GM21526 (cell line): ENCODE results near the gene CLK2.
"Not testable (repeated sequence)": the region's sequence is repeated elsewhere in the genome, so short reads cannot be mapped to it uniquely, and the experiment has no call there.

Source experiments
- ATAC-seq: cut with Tn5 transposase; IDR thresholded peaks from one replicate; pipeline ENCODE4 v1.9.1; 2021; ENCODE audit warnings: moderate library complexity; ENCODE audit not compliant: unreplicated experiment, low FRiP score

CLK2 gene

DNA sequence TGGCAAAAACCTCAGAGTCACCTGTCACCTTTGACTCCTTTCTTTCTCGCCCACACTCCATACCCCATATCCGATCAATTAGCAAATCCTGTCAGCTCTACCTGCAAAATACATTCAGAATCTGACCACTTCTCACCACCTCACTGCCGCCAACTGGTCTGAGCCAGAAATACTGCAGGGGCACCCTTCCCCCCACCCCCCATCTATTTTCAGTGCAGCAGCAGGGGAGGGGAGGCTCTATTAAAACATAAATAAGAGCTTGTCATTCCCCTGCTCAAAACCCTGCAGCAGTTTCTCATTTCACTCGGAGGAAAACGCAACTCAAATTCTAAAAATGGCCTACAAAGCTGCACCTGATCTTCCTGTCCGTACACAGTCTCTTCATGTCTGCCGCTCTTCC lies 24.1 kb upstream of the CLK2 start:
- ATAC-seq, result no peak

DNA sequence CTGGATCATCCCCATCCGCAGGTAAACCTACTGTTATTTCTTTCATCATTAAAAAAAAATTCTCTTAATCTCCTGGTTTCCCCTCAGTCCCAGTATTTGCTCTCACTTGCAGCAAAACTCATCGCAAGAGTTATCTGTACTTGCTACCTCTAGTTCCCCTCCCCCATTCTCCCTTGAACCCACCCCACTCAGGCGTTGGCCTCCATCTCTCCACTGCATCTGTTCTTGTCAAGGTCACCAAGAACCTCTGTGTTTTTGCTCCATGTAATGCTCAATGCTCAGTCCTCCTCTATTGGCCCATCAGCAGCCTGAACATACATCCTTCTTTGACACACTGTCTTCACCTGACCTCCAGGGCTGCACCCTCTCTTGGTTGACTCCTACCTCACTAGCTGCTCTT lies 23.4 kb upstream of the CLK2 start:
- ATAC-seq, result no peak

DNA sequence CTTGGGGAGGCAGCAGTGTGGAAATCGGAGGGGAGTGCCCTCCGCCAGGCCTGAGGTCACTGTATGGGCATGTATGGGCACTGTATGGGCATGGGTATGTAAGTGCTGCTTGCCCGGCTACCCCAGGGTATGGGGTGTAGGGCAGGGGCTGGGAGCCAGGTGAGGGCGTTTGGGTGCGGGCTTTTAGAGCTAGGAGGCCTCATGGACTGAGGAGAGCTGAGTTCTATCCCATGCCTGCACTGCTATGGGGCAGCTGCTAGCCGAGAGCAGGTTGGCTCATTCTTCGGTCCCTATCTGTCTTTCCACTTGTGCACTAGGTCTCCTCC lies 22.6 kb upstream of the CLK2 start:
- ATAC-seq, result no peak

DNA sequence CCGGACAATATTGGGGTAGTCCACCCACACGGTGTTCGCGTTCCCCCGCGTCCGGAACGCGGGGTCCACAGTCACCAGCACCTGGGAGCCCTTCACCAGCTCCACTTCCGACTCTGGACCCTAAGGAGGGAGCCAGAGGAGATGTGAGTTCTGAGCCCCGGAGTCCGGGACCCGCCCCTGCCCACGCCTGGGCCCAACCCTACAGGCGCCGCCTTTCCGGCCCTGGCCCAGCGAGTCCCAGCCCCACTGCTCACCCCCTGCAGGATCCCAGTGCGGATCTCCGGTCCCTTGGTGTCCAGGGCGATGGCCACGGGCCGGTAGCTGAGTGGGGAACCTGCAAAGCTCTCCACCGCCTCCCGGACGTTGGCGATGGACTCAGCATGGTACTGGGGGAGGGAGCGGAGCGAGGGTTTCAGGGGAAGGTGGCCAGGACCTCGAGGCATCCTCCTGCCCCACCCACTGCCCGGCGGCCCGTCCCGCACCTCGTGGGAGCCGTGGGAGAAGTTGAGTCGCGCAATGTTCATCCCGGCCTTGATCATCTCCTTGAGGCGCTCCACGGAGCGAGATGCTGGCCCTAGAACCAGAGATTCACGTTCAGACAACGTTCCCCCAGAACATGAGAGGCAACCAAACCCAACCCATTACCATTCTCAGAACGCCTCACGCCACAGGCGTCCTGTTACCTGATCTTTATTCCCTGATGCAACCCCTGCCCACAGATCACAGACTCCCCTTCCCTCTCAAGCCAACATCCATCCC lies 22.1 kb upstream of the CLK2 start:
- no peak for ATAC-seq

DNA sequence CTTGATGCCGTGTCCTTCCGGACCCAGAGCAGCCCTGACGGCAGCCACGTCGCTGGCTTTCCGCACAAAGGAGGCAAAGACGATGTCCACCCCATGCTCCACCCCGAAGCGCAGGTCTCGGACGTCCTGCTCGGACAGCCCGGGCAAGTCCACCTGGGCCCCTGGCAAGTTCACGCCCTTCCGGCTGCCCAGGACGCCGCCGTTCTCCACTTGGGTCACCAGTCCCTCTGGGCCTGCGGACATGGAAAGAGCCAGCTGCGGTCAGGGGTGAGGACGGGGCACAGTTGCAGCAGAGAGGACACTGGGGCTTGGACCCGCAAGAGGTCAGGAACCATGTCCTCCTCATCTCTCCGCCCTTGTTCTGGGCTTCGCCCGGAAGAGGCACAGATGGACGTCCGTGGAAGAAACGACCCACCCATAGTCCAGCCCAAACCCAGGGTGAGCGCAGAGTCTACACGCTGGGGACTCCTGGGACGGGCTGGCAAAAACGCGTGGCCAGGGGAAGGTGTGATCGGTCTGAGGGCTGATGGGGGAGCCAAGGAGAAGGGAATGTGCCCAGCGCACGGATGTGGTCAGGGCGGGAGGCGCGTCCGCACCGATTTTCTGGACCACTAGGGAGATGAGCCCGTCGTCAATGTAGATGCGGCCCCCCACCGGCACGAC lies 21.3 kb upstream of the CLK2 start:
- no peak for ATAC-seq

DNA sequence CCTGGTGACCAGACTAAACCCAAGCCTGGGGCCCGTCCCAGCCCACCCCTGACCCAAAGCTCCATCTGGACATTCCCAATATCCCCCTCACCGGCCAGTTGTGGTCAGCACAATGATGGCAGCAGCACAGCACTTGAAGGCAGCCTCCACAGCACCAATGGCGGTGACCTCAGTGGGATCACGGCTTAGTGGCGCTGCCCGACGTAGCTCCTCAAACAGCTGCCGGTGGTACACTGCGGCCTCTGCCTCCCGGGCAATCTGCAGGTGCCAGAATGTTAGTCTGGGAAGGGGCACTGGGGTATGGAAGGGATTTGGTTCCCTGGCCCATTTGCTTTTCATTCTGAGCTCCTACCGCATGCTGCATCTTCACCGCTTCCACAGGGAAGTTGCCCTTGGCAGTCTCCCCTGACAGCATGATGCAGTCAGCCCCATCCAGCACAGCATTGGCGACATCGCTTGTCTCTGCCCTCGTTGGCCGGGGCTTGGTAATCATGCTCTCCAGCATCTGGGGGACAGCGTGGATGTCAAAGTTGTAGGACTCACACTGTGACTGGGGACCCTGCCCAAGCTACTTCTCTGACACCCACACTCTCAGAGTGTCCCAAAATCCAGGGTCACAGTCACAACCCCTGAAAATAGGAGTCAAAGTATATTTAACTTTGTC lies 19.9 kb upstream of the CLK2 start:
- ATAC-seq, result no peak

DNA sequence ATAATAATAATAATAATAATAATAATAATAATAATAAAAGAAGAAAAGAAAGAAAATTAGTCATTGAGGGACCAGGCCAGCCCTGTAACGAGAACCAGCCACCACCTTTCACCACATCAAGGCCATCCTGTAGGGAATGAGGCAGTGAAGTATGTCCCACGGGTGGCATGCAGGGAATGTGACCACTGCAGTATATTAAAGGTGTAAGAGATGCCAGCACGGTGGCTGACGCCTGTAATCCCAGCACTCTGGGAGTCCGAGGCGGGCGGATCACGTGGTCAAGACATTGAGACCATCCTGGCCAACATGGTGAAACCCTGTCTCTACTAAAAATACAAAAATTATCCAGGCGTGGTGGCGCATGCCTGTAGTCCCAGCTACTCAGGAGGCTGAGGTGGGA lies 17.7 kb upstream of the CLK2 start:
- not testable (repeated sequence) for ATAC-seq

DNA sequence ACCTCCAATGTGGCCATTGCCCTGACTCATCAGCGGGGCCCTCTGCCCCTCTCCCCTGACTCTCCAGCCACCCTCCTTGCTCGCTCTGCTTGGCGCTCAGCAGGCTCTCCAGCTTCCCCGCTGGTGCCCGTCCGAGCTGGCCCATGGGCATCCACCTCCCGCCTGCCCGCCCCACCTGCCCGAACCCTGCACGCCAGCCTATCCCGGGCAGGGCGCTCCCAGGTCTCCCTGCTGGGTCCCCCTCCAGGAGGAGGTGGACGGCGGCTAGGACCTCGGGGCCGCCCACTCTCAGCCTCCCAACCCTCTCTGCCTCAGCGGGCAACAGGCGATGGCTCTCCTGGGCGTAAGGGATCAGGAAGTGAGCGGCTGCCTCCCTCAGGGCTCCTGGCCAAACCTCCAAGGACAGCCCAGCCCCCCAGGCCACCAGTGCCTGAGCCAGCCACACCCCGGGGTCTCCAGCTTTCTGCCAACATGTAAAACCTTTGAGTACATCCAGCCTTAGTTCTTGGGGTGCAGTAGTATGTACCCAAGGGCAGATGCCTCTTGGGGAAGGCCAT lies 14.8 kb upstream of the CLK2 start:
- no peak for ATAC-seq

DNA sequence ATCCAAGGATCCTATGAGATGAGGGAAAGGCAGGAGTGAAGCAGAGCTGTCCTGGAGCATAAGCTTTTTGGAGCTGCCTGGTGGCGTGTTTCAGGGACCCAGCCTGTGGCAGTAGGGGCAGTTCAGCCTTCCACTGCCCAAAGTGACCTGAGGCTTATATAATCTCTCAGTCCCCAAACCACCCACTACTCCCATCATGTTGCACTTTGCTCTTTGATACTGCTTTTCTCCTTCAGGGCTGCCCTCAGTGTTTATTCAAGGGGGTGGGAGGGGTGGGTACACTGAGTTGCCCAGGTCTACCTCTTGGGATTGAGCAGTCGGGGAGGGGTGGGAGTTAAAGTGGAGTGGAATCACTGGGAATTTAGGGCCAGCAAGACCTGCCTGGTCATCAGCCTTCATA lies 13.2 kb upstream of the CLK2 start:
- no peak for ATAC-seq

DNA sequence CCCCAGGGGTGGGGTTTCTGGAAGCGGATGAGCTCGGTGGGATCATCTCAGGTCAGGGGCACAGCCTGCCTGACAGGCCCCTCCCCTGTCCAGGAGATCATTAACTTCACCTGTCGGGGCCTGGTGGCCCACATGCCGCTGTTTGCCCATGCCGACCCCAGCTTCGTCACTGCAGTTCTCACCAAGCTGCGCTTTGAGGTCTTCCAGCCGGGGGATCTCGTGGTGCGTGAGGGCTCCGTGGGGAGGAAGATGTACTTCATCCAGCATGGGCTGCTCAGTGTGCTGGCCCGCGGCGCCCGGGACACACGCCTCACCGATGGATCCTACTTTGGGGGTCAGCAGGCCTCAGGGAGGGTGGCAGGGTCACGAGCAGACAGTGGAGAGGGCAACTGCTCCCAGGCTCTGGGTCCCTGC lies 12.3 kb upstream of the CLK2 start:
- ATAC-seq, result no peak

DNA sequence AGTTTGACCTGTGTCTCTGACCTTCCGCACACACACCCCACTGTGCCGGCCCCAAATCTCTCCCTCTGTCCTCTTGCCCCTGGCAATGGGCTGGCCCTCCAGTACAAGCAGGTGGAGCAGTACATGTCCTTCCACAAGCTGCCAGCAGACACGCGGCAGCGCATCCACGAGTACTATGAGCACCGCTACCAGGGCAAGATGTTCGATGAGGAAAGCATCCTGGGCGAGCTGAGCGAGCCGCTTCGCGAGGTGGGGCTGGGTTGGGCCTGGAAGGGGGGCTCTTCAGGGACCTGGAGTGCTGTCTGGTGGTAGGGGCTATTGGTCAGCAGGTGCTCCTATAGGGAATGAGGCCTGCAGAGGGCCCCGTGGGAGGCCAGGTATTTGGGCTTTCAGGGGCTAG lies 11.8 kb upstream of the CLK2 start:
- no peak for ATAC-seq

DNA sequence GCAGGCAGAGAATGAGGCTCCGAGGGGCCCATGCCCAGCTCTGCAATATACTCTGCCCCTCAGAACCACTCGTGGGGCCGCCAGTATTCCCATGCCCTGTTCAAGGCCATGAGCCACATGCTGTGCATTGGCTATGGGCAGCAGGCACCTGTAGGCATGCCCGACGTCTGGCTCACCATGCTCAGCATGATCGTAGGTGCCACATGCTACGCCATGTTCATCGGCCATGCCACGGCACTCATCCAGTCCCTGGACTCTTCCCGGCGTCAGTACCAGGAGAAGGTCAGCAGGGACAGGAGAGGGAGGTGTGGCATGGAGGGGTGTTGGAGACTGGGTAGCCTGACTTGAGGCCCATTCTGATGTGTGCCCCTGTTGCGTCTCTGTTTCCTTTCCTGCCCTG lies 11.2 kb upstream of the CLK2 start:
- no peak for ATAC-seq

DNA sequence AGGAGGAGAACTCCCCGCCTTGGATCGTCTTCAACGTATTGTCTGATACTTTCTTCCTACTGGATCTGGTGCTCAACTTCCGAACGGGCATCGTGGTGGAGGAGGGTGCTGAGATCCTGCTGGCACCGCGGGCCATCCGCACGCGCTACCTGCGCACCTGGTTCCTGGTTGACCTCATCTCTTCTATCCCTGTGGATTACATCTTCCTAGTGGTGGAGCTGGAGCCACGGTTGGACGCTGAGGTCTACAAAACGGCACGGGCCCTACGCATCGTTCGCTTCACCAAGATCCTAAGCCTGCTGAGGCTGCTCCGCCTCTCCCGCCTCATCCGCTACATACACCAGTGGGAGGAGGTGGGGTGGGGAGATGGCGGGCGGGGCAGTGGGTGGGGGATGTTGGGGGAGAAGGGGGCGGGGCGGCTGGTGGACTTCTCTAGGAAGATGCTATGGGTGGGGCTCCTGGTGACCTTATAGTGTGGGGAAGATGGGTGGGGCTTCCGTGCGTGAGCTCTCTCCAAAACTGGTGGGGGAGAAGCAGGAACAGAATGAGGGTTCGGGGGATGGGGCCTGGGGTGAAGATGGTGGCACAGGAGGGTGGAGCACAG lies 9.3 kb upstream of the CLK2 start:
- no peak for ATAC-seq

DNA sequence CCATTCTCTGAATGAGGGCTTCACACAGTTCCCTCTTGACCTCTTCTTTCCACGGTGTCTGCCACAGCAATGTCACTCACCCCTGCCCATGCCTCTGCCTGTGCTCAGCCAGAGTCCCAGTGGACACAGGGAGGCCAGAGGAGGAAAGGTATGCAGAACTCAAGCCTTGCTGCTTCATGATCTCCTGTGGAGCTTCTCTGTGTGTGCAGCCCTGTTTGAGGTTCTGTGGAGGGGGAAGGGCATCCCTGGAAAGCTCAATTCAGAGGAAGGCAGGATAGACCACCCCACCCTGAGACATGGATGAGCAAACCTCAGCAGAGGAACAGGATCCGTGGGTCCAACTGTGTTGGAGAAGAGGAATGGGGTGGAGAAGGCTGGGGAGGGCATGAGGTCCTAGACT lies 6.0 kb upstream of the CLK2 start:
- ATAC-seq, result no peak

DNA sequence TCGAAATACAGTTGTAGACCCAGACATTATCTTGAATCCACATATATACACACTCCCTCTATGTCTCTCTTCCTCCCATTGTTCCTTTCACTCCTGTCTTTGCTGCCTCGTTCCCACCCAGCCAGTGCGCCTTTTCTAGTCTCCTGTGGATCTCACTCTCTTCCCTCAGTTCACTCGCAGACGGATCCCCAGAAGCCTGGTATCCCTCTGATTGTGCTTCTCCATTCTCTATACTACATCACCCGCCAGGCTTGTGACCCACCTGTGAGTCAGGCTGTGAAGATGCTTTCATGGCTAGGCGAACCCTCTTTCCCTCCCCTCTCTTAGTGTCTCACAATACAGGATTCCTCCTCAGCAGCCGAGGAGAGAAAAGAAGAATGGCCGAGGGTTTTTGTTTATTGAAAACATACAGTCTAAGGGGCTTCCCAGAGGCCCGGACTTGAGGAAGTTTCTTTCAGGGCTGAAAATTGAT lies 5.4 kb upstream of the CLK2 start:
- ATAC-seq, result no peak

DNA sequence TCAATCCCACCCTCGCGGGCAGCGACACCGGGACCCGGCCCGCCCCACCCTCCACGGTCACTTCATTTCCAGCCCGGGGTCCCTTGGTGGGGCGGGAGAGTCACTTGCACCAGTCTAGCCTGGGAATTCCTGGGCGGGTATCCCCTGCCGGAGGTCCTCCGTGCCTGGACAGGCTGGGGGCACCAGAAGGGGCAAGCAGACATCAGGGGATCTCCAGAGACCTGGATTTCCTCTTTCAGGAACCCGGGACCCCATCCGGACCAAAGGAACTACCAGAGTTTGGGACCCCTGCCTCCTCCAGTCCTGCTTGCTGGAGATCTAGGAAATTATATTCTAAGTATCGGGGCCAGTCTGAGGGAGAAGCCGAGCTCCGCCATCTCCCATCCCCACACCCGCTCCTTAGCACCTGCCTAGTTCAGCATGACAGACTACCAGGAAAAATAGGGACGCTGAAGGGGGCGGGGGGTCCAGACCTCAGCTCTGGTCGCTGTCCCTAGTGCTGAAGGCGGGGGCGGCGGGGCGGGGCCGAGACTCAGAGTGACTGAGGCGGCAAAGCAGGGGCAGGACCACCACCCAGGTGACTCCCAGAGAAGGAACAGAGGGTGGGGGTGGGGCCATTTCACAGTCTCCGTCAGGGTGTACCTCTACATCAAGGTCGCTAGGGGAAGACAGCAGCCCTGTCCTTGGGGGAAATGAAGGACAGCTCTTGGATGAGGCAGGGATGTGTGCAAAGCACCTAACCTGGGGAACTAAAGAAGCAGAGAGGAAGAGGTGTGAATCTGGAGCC lies 4.8 kb upstream of the CLK2 start:
- no peak for ATAC-seq

DNA sequence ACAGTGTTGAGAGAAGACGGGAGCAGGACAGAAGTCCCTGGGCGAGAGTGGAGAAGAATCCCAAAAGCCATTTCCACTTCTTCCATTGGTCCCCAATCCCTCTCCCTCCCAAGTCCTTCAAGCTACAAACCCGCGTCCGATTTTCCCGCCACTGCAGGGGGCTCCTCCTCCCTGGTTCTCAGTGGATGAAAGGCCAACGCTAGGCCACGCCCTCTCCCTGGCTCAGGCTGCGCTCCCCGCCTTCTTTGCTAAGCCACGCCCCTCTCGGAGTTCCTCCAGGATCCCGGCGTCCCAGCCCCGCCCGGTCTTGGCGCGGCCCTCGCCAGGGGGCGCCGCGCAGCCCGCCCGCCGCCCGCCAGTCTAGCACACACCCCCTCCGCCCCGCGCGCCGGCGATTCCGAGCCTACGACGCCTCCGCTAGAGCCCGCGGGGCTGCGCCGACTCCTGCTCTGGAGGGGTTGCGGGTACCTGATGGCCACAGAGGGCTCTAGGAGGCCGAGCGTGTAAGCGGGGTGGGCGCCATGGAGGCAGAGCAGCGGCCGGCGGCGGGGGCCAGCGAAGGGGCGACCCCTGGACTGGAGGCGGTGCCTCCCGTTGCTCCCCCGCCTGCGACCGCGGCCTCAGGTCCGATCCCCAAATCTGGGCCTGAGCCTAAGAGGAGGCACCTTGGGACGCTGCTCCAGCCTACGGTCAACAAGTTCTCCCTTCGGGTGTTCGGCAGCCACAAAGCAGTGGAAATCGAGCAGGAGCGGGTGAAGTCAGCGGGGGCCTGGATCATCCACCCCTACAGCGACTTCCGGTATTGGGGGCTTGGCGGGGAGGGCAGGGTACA lies 4.0 kb upstream of the CLK2 start, which contains the start of gene HCN3:
Gene HCN3, plus strand, starts transcription at position 394 of the 832 bp plus-strand sequence. Its CDS starts 128 bp downstream, at position 522.
- peak; percentile 48 for ATAC-seq

DNA sequence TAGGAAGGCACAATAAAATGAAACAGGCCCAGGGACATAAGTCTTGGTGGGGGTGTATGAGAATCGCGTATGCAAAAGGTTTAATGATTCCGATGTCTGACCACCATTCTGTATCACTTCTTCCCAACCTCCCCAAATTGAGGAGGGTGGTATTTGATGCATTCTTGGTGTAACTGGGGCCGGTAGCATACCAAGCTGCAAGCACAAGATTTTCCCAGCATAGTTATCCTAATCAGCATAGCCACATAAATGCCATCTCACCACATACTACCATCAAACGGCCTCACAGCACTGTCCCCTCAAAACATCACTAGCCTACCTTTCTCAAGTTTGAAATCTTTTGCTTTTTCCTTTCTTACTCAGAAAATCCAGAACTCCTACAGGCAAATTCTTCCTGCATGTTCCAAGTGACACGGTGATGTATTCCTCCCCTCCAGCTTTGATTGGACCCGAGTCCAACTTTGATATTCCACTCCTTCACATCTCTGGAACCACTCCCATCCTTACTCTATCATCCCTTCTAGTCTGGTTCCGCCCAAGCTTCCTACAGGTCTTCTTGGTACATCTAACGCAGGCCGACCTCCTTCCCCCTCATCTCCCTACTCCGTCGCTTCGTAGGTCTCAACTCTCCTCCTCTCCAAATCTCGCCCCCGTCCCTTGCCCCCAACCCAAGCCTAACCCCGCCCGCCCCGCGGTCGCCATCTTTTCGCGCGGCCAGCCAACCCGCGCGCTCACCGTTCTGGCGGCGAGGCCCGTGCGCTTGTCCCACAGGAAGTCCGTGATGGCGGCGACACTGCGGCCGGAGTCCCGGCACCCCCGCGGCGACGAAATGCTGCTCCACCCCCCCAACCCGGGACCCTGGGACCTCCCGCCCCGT lies 600 bp downstream of the CLK2 start:
- ATAC-seq, result peak; percentile 19
